Mesenchymal stem cell (in vitro differentiated cells and primary cell): Measurements from ENCODE around the gene ACACB.

Experiments
- DNase-seq: peaks from one replicate; pipeline ENCODE4 v3.0.0-alpha.2; 2013
- H2AFZ ChIP-seq: one replicate; pipeline ENCODE4 v1.6.1; 2013; ENCODE audit warnings: low read depth, mild to moderate bottlenecking, control low read depth, inconsistent platforms, low read length, moderate library complexity
- H2AK5ac ChIP-seq: 2 replicates; pipeline ENCODE4 v1.6.1; 2013; ENCODE audit warnings: low read length, moderate library complexity, mild to moderate bottlenecking, inconsistent platforms; ENCODE audit not compliant: severe bottlenecking
- H2BK120ac ChIP-seq: one replicate; pipeline ENCODE4 v1.6.1; 2013; ENCODE audit warnings: low read depth, mild to moderate bottlenecking, inconsistent platforms, low read length, moderate library complexity
- H2BK12ac ChIP-seq, 2 experiments: one replicate each; pipeline ENCODE4 v1.6.1; 2013; ENCODE audit warnings: inconsistent platforms in 2 of 2, low read length in 2 of 2, mild to moderate bottlenecking in 2 of 2, moderate library complexity in 2 of 2, control low read depth in 1 of 2
- H2BK15ac ChIP-seq: one replicate; pipeline ENCODE4 v1.6.1; 2013; ENCODE audit warnings: mild to moderate bottlenecking, low read depth, inconsistent platforms; ENCODE audit not compliant: poor library complexity, severe bottlenecking
- H2BK5ac ChIP-seq: 2 replicates; pipeline ENCODE4 v1.6.1; 2013; ENCODE audit warnings: low read depth, mild to moderate bottlenecking, low read length, control low read depth, inconsistent platforms; ENCODE audit not compliant: poor library complexity, severe bottlenecking
- H3K14ac ChIP-seq, 2 experiments: one replicate each; pipeline ENCODE4 v1.6.1; 2013; ENCODE audit warnings: inconsistent platforms in 2 of 2, low read length in 2 of 2, control low read depth in 1 of 2, mild to moderate bottlenecking in 1 of 2, moderate library complexity in 1 of 2
- H3K18ac ChIP-seq, 2 experiments: one replicate each; pipeline ENCODE4 v1.6.1; 2013; ENCODE audit warnings: inconsistent platforms in 2 of 2, low read length in 2 of 2, control low read depth in 1 of 2, low read depth in 1 of 2, mild to moderate bottlenecking in 1 of 2
- H3K23ac ChIP-seq, 2 experiments: one replicate each; pipeline ENCODE4 v1.6.1; 2013; ENCODE audit warnings: inconsistent platforms in 2 of 2, low read length in 2 of 2, mild to moderate bottlenecking in 2 of 2, moderate library complexity in 2 of 2, control low read depth in 1 of 2
- H3K27ac ChIP-seq: 2 replicates; pipeline ENCODE4 v1.5.1; 2013; ENCODE audit warnings: mild to moderate bottlenecking, moderate library complexity, low read length, control low read depth, inconsistent platforms; ENCODE audit not compliant: poor library complexity, severe bottlenecking
- H3K27me3 ChIP-seq, 2 experiments: 2 replicates each; pipeline versions ENCODE4 v1.6.1 to v1.7.0; 2013; ENCODE audit warnings: low read length in 2 of 2, mild to moderate bottlenecking in 2 of 2, moderate library complexity in 2 of 2, control low read depth in 1 of 2, inconsistent platforms in 1 of 2; ENCODE audit not compliant: control insufficient read depth in 1 of 2, insufficient read depth in 1 of 2
- H3K36me3 ChIP-seq, 2 experiments: 2 replicates each; pipeline versions ENCODE4 v1.6.1 to v1.7.0; 2013; ENCODE audit warnings: low read length in 2 of 2, control low read depth in 1 of 2, inconsistent platforms in 1 of 2, low read depth in 1 of 2, mild to moderate bottlenecking in 1 of 2; ENCODE audit not compliant: insufficient read depth in 2 of 2, control insufficient read depth in 1 of 2
- H3K4ac ChIP-seq, 2 experiments: one replicate each; pipeline ENCODE4 v1.6.1; 2013; ENCODE audit warnings: inconsistent platforms in 2 of 2, low read length in 2 of 2, mild to moderate bottlenecking in 2 of 2, moderate library complexity in 2 of 2, control low read depth in 1 of 2, low read depth in 1 of 2
- H3K4me1 ChIP-seq: 2 replicates; pipeline ENCODE4 v1.6.1; 2013; ENCODE audit warnings: low read depth, low read length, control low read depth; ENCODE audit not compliant: control insufficient read depth, insufficient read depth
- H3K4me2 ChIP-seq: 2 replicates; pipeline ENCODE4 v1.6.1; 2013; ENCODE audit warnings: low read length, mild to moderate bottlenecking, inconsistent platforms; ENCODE audit not compliant: poor library complexity, severe bottlenecking
- H3K4me3 ChIP-seq, 2 experiments: 2 replicates each; pipeline versions ENCODE4 v1.5.1 to v1.7.0; 2013; ENCODE audit warnings: low read length in 2 of 2, mild to moderate bottlenecking in 2 of 2, control low read depth in 1 of 2, low read depth in 1 of 2; ENCODE audit not compliant: insufficient read depth in 1 of 2
- H3K79me1 ChIP-seq: replicated peaks from 2 replicates; pipeline ENCODE4 v1.6.1; 2013; ENCODE audit warnings: mild to moderate bottlenecking, control low read depth, low read length, inconsistent platforms; ENCODE audit not compliant: poor library complexity, severe bottlenecking
- H3K9ac ChIP-seq: 2 replicates; pipeline ENCODE4 v1.7.0; 2013; ENCODE audit warnings: mild to moderate bottlenecking, low read length, moderate library complexity
- H3K9me3 ChIP-seq: 2 replicates; pipeline ENCODE4 v1.7.0; 2013; ENCODE audit warnings: mild to moderate bottlenecking, low read length; ENCODE audit not compliant: control insufficient read depth
- H4K8ac ChIP-seq: one replicate; pipeline ENCODE4 v1.6.1; 2013; ENCODE audit warnings: inconsistent platforms, mild to moderate bottlenecking, low read length, moderate library complexity
- H4K91ac ChIP-seq: one replicate; pipeline ENCODE4 v1.6.1; 2013; ENCODE audit warnings: mild to moderate bottlenecking, low read length, inconsistent platforms
- WGBS: methylation state at CpG from one replicate; pipeline ENCODE4 v1.1.7; 2013; ENCODE audit warnings: mixed read lengths; 5-methylcytosine and 5-hydroxymethylcytosine counted together

The ACACB gene

DNA sequence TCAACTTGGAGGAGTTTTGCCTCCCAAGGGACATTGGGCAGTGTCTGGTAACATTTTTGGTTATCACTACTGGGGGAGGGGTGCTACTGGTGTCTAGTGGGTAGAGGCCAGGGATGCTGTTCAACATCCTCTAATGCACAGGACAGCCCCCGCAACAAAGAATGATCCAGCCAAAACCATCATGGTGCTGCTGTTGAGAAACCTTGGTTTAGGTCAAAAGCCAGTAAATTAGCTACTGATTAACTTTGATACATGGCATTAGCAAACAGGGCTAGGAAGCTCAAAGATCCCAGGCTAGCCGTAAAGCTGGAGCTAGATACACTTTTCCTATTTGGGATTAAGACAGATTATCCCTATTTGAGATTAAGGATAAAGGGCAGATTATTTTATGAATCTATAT is 32.0 kb upstream of the ACACB start:
- Histone ChIP-seq H3K27me3 (no peaks in the 10 kb centered on the region), H2AFZ (no peak overlapping the region), H2BK15ac (no peak overlapping the region), H3K9me3 (no peaks in the 10 kb centered on the region), H4K91ac (no peak overlapping the region), H3K4me2 (no peak overlapping the region), H3K4ac (no peak overlapping the region), H3K4me1 (no peaks in the 10 kb centered on the region), H2BK120ac (no peak overlapping the region), H3K27ac (no peak overlapping the region), H2AK5ac (no peak overlapping the region), H2BK5ac (no peak overlapping the region), H3K9ac (no peak overlapping the region), H3K14ac (no peak overlapping the region), H3K18ac (no peak overlapping the region), H3K23ac (no peak overlapping the region), H2BK12ac (no peak overlapping the region), H4K8ac (no peak overlapping the region), H3K4me3 (no peak overlapping the region), H3K36me3 (peaks cover 49 to 98% of the 10 kb centered on the region in 2 experiments), H3K79me1 (peaks cover 3% of the 10 kb centered on the region)
- DNase-seq = no peak
- WGBS = 100% methylated on average over 1 of the region's 2 CpGs

DNA sequence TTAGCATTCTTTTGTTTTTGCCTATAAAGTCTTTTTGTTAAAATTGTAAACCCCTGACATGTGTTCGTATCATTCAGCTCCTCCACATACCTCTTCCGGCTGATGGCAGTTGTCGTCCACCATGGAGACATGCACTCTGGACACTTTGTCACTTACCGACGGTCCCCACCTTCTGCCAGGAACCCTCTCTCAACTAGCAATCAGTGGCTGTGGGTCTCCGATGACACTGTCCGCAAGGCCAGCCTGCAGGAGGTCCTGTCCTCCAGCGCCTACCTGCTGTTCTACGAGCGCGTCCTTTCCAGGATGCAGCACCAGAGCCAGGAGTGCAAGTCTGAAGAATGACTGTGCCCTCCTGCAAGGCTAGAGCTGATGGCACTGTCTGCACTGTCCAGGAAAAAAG is 30.8 kb upstream of the ACACB start:
- Histone ChIP-seq H2BK12ac (no peak overlapping the region), H3K9me3 (no peaks in the 10 kb centered on the region), H3K18ac (no peak overlapping the region), H3K4me3 (peak overlapping the region in 1 of 2 experiments; percentile 36), H2AK5ac (no peak overlapping the region), H3K27ac (no peak overlapping the region), H2BK120ac (no peak overlapping the region), H2BK5ac (no peak overlapping the region), H3K4me1 (peaks cover 1% of the 10 kb centered on the region), H3K4ac (no peak overlapping the region), H3K36me3 (peaks cover 55 to 97% of the 10 kb centered on the region in 2 experiments), H4K91ac (no peak overlapping the region), H2AFZ (no peak overlapping the region), H3K27me3 (no peaks in the 10 kb centered on the region), H3K4me2 (no peak overlapping the region), H3K79me1 (peaks cover 7% of the 10 kb centered on the region), H3K23ac (no peak overlapping the region), H3K14ac (no peak overlapping the region), H3K9ac (no peak overlapping the region), H4K8ac (no peak overlapping the region), H2BK15ac (no peak overlapping the region)
- no peak for DNase-seq
- 96% methylated on average over 11 of the region's 11 CpGs for WGBS

DNA sequence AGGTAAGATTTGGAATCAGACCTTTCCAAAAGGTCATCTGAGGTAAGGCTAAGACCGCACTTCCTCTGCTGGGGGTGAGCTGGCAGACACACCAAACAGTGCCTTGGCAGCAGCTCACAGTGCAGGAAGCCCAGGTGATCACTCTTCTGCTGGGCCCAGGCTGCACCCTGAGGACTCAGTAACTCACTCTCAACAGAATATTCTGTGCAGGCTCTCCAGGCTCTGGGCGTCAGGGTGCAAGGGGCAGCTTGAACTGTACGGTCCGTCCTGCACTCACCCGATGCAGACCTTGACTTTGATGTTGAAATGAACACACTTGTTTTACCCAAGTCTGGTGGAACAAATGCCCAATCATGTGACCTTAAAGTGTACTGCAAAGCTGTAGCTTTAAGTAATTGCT is 29.1 kb upstream of the ACACB start:
- H3K18ac ChIP-seq = no peak overlapping the region
- no peak overlapping the region for H2BK5ac ChIP-seq
- peaks cover 49 to 88% of the 10 kb centered on the region in 2 experiments for H3K36me3 ChIP-seq
- WGBS = 94% methylated on average over 5 of the region's 5 CpGs
- H2BK120ac ChIP-seq = no peak overlapping the region
- DNase-seq = no peak
- no peak overlapping the region for H2AFZ ChIP-seq
- no peak overlapping the region for H3K23ac ChIP-seq
- H3K4me1 ChIP-seq = peaks cover 1% of the 10 kb centered on the region
- H3K14ac ChIP-seq = no peak overlapping the region
- no peak overlapping the region for H3K27ac ChIP-seq
- no peak overlapping the region for H2AK5ac ChIP-seq
- peaks cover 11% of the 10 kb centered on the region for H3K79me1 ChIP-seq
- no peaks in the 10 kb centered on the region for H3K9me3 ChIP-seq
- no peak overlapping the region for H3K4ac ChIP-seq
- H2BK15ac ChIP-seq = no peak overlapping the region
- no peak overlapping the region for H3K4me3 ChIP-seq
- no peaks in the 10 kb centered on the region for H3K27me3 ChIP-seq
- no peak overlapping the region for H3K9ac ChIP-seq
- H4K91ac ChIP-seq = no peak overlapping the region
- no peak overlapping the region for H4K8ac ChIP-seq
- no peak overlapping the region for H2BK12ac ChIP-seq
- no peak overlapping the region for H3K4me2 ChIP-seq

DNA sequence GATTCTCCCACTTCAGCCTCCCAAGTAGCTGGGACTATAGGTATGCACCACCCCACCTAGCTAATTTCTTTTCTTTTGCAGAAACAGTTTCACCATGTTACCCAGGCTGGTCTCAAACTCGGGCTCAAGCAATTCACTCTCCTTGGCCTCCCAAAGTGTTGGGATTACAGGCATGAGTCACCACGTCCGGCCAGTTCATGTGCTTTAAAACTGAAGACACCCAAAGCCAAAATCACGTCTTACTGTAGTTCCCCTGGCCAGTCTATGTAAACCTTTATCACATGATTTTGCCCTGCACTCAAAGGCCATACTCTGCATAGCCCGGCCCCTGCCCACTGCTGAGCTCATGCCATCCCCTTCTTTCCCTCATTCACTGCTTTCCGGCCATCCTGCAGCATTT is 27.6 kb upstream of the ACACB start:
- H3K27me3 ChIP-seq = no peaks in the 10 kb centered on the region
- H3K18ac ChIP-seq = no peak overlapping the region
- H3K23ac ChIP-seq = no peak overlapping the region
- peaks cover 13% of the 10 kb centered on the region for H3K4me1 ChIP-seq
- no peak overlapping the region for H3K4ac ChIP-seq
- no peak overlapping the region for H3K4me2 ChIP-seq
- no peak overlapping the region for H2BK12ac ChIP-seq
- H3K79me1 ChIP-seq = peaks cover 18% of the 10 kb centered on the region
- no peak overlapping the region for H3K27ac ChIP-seq
- no peak overlapping the region for H4K91ac ChIP-seq
- H3K4me3 ChIP-seq = no peak overlapping the region
- no peak overlapping the region for H3K14ac ChIP-seq
- H3K9me3 ChIP-seq = no peaks in the 10 kb centered on the region
- DNase-seq = no peak
- 73% methylated on average over 6 of the region's 6 CpGs for WGBS
- H4K8ac ChIP-seq = no peak overlapping the region
- H3K36me3 ChIP-seq = peaks cover 35 to 73% of the 10 kb centered on the region in 2 experiments
- peak overlapping the region; percentile 37 for H3K9ac ChIP-seq
- no peak overlapping the region for H2BK120ac ChIP-seq
- no peak overlapping the region for H2BK5ac ChIP-seq
- no peak overlapping the region for H2AK5ac ChIP-seq
- H2BK15ac ChIP-seq = no peak overlapping the region
- H2AFZ ChIP-seq = no peak overlapping the region
